GM12892 (cell line): ENCODE measurements around the gene ZNF529.

Experiments
- DNase-seq: peaks from one replicate; pipeline ENCODE4 v3.0.0; 2011; ENCODE audit not compliant: insufficient read length
- FAIRE-seq: peaks from 2 replicates; lab custom pipeline; 2011; peaks lifted over from hg19 to GRCh38; lab: Jason Lieb, UNC
- POLR2A ChIP-seq: IDR thresholded peaks from 2 replicates; pipeline ENCODE4 v1.6.1; 2011; ENCODE audit warnings: low read depth, low read length, control low read depth
- POLR2AphosphoS5 ChIP-seq: IDR thresholded peaks from 2 replicates; pipeline ENCODE4 v1.6.1; 2011; ENCODE audit warnings: low read depth, low read length, control low read depth
- TAF1 ChIP-seq: IDR thresholded peaks from 2 replicates; pipeline ENCODE4 v1.6.1; 2011; ENCODE audit warnings: low read depth, mild to moderate bottlenecking, control low read depth, low read length, borderline replicate concordance

ZNF529 gene

GRCh38 chr19:36564391-36564790, 8.7 kb downstream of the ZNF529 start:
- TF ChIP-seq POLR2AphosphoS5: no peak
- TF ChIP-seq POLR2A: no peak
- no peak for TF ChIP-seq TAF1
- FAIRE-seq: no peak
- no peak for DNase-seq

- TF ChIP-seq TAF1 (no peak), POLR2AphosphoS5 (no peak)
- DNase-seq: no peak
- FAIRE-seq: no peak
Measured at GRCh38 chr19:36547001-36547732, 25.9 kb downstream of the ZNF529 start.

GRCh38 chr19:36528921-36529518, 44.1 kb downstream of the ZNF529 start:
- TF ChIP-seq POLR2AphosphoS5: no peak
- no peak for TF ChIP-seq TAF1
- no peak for TF ChIP-seq POLR2A
- FAIRE-seq: peak; percentile 17
- DNase-seq: peak; percentile 29

- peak; percentile 91 for FAIRE-seq
- peak; percentile 74 for TF ChIP-seq TAF1
- peak; percentile 78 for TF ChIP-seq POLR2A
- TF ChIP-seq POLR2AphosphoS5: peak; percentile 55; the same call in 1 of the 2 replicates
- DNase-seq: peak; percentile 78
Measured at GRCh38 chr19:36528194-36528920, 44.7 kb downstream of the ZNF529 start, which contains the start of gene ZNF260. TSS of gene ZNF260 (minus strand) at chr19:36528271. CDS start at chr19:36515238, 13,033 bp downstream.

GRCh38 chr19:36527873-36528193, 45.3 kb downstream of the ZNF529 start:
- FAIRE-seq (no peak), DNase-seq (no peak)
- TF ChIP-seq POLR2A (no peak), TAF1 (no peak), POLR2AphosphoS5 (no peak)

- TF ChIP-seq POLR2A: no peak
- no peak for TF ChIP-seq TAF1
- no peak for TF ChIP-seq POLR2AphosphoS5
- FAIRE-seq (no peak), DNase-seq (no peak)
Measured at GRCh38 chr19:36527341-36527740, 45.8 kb downstream of the ZNF529 start.

- FAIRE-seq (no peak), DNase-seq (no peak)
- TF ChIP-seq POLR2A (no peak), TAF1 (no peak), POLR2AphosphoS5 (no peak)
Measured at GRCh38 chr19:36526581-36526980, 46.5 kb downstream of the ZNF529 start.

GRCh38 chr19:36524617-36525016, 48.5 kb downstream of the ZNF529 start:
- FAIRE-seq: no peak
- TF ChIP-seq POLR2AphosphoS5 (no peak), POLR2A (no peak), TAF1 (no peak)
- DNase-seq: no peak

GRCh38 chr19:36514012-36514612, 59.0 kb downstream of the ZNF529 start:
- FAIRE-seq (no peak), DNase-seq (no peak)
- no peak for TF ChIP-seq POLR2A
- no peak for TF ChIP-seq TAF1

GRCh38 chr19:36508325-36508724, 64.8 kb downstream of the ZNF529 start:
- no peak for TF ChIP-seq POLR2AphosphoS5
- TF ChIP-seq TAF1: no peak
- no peak for TF ChIP-seq POLR2A
- FAIRE-seq (no peak), DNase-seq (no peak)

- DNase-seq (no peak), FAIRE-seq (no peak)
- TF ChIP-seq POLR2AphosphoS5: no peak
- TF ChIP-seq POLR2A: no peak
- no peak for TF ChIP-seq TAF1
Measured at GRCh38 chr19:36501973-36502372, 71.1 kb downstream of the ZNF529 start.
